NOMO-1 treated with dmso at 0.1 percent for 144 hours (cell line): ENCODE data around the gene ADNP2.

Experiments used
- DNase-seq: peaks from one replicate; lab custom pipeline; 2025; ENCODE audit not compliant: unreplicated experiment; lab: John Stamatoyannopoulos, UW

The ADNP2 gene

DNA sequence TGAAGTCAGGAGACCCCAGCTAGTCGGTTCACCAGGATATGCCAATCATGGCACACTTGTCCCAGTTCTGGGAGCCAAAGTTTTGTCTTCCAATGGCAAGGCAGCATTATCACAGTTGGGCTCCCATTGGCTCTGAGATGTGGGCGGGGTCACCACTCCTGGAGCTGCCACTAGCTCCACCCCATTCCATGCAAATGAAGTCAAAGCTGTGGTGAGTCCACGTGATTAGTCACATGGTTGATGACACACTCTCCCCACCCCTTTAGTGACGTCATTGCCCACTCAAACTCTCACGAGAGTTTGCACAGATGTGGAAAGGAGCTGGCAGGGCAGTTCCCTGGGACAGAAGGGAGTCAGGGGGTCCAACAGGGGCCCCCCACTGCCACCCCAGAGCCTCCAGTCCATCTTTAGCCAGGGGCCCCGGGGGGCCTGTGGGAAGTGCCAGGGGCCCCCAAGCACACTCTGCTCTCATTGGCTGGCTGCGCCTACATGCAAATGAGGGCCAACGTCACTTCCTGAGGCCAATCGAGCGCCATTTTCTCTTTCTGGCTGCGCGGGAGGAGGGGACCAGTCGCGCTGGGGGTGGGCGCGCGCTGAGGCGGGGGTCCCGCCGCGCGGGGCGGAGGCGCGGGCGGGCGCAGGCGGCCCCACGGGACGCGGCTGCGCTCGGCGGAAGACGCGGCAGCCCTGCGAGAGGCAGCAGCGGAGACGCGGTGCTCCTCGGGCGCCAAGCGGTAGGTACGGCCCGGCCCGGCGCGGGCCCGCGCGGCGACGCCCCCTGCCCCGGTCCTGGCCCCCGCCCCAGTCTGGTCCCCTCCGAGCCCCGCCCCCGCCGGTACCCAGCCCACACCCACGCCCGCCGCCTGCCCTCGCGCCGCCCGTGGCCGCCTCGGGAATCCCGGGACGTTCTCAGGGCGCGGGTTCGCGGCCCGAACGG lies at the start of gene ADNP2:
TSS of gene ADNP2 (plus strand) at position 524 of the 937 bp plus-strand sequence. CDS start 8,281 bp downstream, outside the sequence.
- peak; percentile 87 for DNase-seq

GRCh38 chr18:80059945-80060344 lies 49.1 kb upstream of the ADNP2 start:
- no peak for DNase-seq

- DNase-seq = no peak
Observed at GRCh38 chr18:80065705-80066104, 43.4 kb upstream of the ADNP2 start.

DNA sequence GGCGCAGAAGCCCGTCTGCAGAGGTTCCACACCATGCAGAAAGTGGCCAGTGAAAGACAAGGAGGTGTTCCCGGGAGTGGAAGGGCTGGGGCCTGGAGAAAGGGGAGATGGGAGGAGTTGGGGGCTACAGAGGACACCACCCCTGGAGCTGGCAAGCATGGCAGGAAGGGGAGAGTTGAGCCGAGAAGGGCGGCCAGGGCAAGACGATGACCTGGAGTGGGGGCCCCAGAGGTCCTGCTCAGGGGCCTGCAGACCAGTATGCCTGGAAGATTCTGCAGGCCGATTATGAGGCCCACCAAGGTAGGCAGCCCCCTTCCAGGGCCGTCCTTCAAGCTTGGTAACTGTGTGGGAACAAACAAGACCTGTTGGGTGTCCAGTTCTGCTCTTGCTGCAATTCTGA lies 41.7 kb upstream of the ADNP2 start:
- no peak for DNase-seq

- DNase-seq = no peak
Observed at GRCh38 chr18:80067897-80068296, 41.2 kb upstream of the ADNP2 start.

- DNase-seq = no peak
Observed at GRCh38 chr18:80068571-80069272, 40.3 kb upstream of the ADNP2 start.

- DNase-seq = no peak
Observed at GRCh38 chr18:80070825-80071224, 38.2 kb upstream of the ADNP2 start.

DNA sequence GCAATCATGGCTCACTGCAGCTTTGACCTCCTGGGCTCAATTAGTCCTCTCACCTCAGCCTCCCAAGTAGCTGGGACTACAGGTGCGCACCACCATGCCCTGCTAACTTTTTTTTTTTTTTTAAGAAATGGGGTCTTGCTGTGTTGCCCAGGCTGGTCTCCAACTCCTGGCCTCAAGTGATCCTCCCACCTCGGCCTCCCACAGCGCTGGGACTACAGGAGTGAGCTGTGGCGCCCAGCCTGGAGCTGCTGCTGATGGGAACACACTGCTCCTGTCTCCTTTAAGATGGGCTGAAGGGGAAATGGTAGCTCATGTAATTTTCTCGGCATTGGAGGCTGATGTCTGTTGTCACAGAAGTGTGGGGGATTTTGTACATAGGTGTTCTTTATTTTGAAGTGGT lies 34.9 kb upstream of the ADNP2 start:
- DNase-seq = no peak

DNA sequence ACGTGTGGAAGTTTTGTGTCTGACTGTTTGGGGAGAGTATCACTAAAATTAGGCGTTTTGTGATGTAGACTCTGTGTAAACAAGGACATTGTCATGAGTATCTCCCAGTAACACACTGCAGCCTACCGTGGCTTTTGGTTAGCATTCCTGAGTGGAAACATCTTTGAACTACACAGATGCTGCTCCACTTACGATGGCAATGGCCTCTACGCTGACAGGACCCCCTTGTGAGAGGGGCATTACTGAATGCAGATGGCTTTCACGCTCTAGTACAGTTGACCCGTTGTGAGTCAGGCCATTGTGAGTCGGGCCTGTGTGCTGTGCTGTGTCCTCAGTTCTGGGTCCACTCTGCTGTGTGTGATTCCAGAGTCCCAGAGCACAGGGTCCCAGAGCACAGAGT lies 34.4 kb upstream of the ADNP2 start:
- no peak for DNase-seq

GRCh38 chr18:80075940-80076339 lies 33.1 kb upstream of the ADNP2 start:
- no peak for DNase-seq

DNA sequence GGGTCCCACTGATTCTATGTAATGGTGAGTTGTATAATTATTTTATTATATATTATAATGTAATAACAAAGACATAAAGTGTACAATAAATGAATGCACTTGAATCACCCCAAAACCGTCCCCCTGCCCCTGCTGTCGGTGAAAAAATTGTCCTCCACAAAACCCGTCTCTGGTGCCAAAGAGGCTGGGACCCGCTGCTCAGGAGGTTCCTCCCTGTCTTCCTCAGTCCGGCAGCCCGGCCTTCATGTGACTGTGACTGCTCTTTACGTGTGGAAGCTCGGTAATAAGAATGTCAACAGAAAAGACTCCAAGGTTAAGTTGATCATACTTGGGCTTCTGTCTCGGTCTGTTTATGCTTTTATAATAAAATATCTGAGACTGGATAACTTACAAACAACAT lies 32.7 kb upstream of the ADNP2 start:
- no peak for DNase-seq

DNA sequence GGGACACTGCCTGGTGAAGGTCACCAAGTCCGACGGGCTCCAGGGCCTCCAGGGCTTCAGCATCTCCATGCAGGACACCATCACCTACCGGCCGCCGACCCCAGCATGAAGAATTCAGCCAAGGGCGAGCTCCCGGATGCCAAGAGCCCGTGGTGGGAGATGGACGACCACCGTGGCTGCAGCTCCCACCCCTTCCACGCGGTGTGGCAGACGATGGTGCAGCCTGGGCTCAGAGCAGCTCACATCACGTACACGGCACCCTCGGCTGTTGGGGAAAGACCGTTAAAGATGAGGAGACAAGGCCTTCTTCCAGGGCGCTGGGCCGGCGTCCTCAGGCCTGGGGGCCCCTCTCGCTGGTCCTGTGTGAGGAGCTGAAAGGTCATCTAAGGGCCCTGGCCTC lies 31.2 kb upstream of the ADNP2 start:
- no peak for DNase-seq

GRCh38 chr18:80086281-80086680 lies 22.8 kb upstream of the ADNP2 start:
- DNase-seq = no peak

- no peak for DNase-seq
Observed at GRCh38 chr18:80088036-80088435, 21.0 kb upstream of the ADNP2 start.

DNA sequence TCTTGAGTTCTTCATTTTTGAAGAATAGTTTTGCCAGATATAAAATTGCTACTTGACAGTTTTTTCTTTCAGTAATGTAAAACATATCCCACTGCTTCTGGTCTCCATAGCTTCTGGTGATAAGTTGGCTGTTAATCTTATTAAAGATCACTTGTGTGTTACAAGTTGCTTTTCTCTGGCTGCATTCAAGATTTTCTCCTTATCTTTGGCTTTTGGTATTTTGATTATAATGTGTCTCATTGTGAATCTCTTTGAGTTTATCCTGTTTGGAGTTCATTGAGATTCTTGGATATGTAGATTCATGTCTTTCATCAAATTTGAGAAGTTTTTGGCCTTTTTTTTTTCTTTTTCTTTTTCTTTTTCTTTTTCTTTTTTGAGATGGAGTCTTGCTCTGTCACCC lies 20.2 kb upstream of the ADNP2 start:
- no peak for DNase-seq

DNA sequence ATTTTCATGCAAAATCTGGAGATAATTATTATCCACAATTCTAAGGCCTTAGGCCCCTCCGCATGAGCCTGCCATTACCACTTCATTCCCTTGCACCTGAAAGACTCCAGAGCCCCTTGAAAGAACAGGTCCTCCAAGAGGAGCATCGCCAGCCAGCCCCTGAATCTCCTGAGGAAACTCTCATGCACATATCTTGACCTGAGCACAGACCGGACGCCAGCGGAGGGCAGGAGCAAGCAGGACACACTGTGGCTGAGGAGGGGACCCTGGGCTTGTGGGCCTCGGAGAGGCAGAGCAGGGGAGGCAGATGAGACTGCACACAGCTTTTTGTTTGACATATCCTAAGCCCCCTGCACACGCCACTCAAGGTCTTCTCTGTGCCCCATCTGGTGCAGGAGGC lies 13.6 kb upstream of the ADNP2 start:
- DNase-seq = no peak

- DNase-seq = no peak
Observed at GRCh38 chr18:80096032-80096565, 13.0 kb upstream of the ADNP2 start.

GRCh38 chr18:80097201-80097600 lies 11.9 kb upstream of the ADNP2 start:
- DNase-seq = no peak

DNA sequence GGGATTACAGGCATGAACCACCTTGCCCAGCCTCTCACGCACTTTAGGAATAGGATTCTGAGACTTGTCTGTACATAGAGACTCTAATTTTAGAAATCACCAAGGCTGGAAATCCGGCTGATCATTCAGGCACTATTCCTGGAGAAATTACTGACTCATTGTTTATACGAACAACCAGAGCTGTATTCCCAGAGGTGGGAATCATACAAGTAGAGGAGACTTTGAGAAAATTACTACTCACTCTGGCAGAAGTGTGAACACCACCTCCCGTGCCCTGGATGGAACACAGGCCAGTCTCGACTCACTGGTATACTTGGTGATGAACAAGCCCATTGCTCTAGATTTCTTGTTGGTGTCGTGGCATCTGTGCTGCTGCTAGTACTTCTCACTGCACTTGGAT lies 5.8 kb upstream of the ADNP2 start:
- no peak for DNase-seq

GRCh38 chr18:80104364-80104779 lies 4.7 kb upstream of the ADNP2 start:
- DNase-seq = no peak

DNA sequence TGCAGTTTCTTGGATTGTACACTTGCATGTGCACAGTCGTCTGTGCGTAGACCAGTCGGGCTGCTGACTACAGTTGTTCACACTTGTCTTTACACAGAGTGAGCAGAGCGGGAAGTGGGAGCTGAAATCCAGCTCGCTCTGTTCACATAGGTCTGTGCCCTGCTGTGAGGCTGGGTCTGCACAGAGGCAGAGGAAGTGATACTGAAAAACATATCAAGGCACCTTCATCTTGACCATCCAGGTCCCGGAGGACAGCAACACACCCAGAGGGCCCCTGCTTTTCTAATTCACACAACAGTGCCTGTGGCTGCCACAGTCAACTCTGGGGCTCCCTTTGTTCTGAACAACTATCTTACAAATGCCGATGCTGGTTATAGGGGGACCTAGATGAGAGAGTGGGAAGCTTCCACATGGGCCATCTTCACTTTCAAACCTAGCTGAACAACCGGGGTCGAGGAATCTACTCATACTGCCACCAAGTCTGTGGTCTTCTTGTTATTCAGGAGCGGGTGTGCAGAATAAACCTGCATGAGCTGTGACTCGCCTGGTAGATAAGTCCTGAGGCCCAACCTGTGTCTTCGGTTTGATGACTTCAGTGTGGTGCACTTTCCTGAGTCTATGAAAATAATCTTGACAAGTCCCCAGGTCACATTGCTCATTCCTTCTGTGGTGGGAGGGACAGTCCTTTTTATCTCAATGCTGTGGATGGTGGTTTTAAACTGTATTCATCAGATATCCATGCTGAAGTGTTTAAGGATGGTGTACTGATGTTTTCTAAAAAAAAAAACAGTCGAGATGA lies 3.5 kb upstream of the ADNP2 start:
- DNase-seq = no peak
